Spleen (tissue), 7 donors: Measurements from ENCODE around the gene MYOF.

Source experiments
- POLR2A ChIP-seq, 3 donors: fragments of 450-650 bp; IDR thresholded peaks; one replicate each; pipeline ENCODE4 v1.5.1; 2017; ENCODE audit warnings: antibody characterized with exemption in 3 of 3, mild to moderate bottlenecking in 1 of 3
- TF ChIP-seq, protein P1 (sequence below), 11 experiments: fragments of 200-600 bp in 7 of 11; fragments of 450-650 bp in 4 of 11; sonication (generic) in 4 of 11; IDR thresholded peaks in 8 of 11; conservative IDR thresholded peaks in 3 of 11; 1 replicate in 7 of 11; 2 replicates in 4 of 11; pipeline versions ENCODE4 v1.4.0 to v1.8.0; 2016 to 2021; ENCODE audit warnings: antibody characterized with exemption in 11 of 11, inconsistent platforms in 4 of 11, mild to moderate bottlenecking in 1 of 11
- donor health status: DM: no; HTN: no; CAD: no; lungs with moderate emphysema.
- donor health status: DM: no; HTN: no; CAD: no.
- donor health status: DM: no; HTN: no; CAD: no.

DNA sequence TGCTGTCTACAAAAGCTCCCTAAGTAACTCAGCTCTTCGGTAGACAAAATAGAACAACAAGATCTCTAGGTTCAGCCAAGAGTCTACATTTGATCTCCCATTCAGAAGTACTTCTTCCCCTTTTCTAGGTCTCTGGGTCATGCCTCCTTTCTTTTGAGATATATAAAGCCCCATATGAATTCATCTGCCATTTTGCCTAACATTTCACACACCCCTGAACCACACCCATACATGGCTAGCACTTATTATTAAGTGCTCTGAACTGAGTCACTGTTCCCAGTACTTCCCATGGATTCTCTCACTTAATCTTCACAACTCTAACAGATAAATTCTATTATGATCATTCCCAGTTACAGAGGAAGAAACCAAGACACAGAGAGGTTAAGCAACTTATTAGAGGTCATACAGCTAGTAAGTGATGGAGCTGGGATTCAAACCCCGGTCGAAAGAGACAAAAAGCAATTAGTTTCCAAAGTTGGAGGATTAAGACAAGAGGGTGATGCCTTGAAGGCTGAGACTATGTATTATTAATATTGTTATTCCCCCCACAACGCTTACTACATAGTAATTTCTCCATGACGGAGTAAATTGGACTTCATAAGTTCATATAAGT, 17.3 kb downstream of the MYOF start:
- TF ChIP-seq, protein P1, sequence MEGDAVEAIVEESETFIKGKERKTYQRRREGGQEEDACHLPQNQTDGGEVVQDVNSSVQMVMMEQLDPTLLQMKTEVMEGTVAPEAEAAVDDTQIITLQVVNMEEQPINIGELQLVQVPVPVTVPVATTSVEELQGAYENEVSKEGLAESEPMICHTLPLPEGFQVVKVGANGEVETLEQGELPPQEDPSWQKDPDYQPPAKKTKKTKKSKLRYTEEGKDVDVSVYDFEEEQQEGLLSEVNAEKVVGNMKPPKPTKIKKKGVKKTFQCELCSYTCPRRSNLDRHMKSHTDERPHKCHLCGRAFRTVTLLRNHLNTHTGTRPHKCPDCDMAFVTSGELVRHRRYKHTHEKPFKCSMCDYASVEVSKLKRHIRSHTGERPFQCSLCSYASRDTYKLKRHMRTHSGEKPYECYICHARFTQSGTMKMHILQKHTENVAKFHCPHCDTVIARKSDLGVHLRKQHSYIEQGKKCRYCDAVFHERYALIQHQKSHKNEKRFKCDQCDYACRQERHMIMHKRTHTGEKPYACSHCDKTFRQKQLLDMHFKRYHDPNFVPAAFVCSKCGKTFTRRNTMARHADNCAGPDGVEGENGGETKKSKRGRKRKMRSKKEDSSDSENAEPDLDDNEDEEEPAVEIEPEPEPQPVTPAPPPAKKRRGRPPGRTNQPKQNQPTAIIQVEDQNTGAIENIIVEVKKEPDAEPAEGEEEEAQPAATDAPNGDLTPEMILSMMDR (IDR thresholded peaks at IDR 0.05 in 8 of 11, conservative IDR thresholded peaks at IDR 0.05 in 3 of 11) = no peak
- no peak for TF ChIP-seq POLR2A (IDR thresholded peaks at IDR 0.05)
